Right atrium auricular region (tissue), 2 donors: Measurements from ENCODE around the gene DDX10. TPM values are rescaled to one million over a fixed set of nuclear protein-coding genes. Genes with fewer than 3 reads are reported as not detected.

Source experiments
- DNase-seq: peaks from one replicate; pipeline ENCODE4 v3.0.0-alpha.2; 2019; ENCODE audit warnings: low spot score
- H3K27ac ChIP-seq, 2 donors: fragments of 200-600 bp; sonication (generic); 1 replicate in 1 of 2; 2 replicates in 1 of 2; pipeline ENCODE4 v1.5.1; 2016 to 2019
- H3K27me3 ChIP-seq, 2 donors: fragments of 200-600 bp; sonication (generic); one replicate each; pipeline versions ENCODE4 v1.5.1 to v1.6.0; 2017 to 2019
- H3K36me3 ChIP-seq: fragments of 200-600 bp; sonication (generic); one replicate; pipeline ENCODE4 v1.5.1; 2016
- H3K4me1 ChIP-seq, 2 donors: fragments of 200-600 bp; sonication (generic); one replicate each; pipeline versions ENCODE4 v1.5.1 to v1.6.0; 2017 to 2019
- H3K4me3 ChIP-seq, 2 donors: fragments of 200-600 bp; sonication (generic); 1 replicate in 1 of 2; 2 replicates in 1 of 2; pipeline ENCODE4 v1.5.1; 2017 to 2019; ENCODE audit warnings: mild to moderate bottlenecking in 1 of 2, moderate library complexity in 1 of 2
- H3K9me3 ChIP-seq, 2 donors: fragments of 200-600 bp; sonication (generic); one replicate each; pipeline ENCODE4 v1.5.1; 2019
- CTCF ChIP-seq, 2 donors: fragments of 200-600 bp; sonication (generic); IDR thresholded peaks; one replicate each; pipeline ENCODE4 v1.5.1; 2019; ENCODE audit warnings: antibody characterized with exemption in 2 of 2
- total RNA-seq, 2 donors: library from RNA; depleted of rRNA; stranded (reverse); fragments of >200 nt; gene quantifications; one replicate each; pipeline ENCODE4 v1.1.0, GENCODE V29; 2016

Gene DDX10
- total RNA-seq, 2 donors from 2014 or later, result 11.8 to 13.1 TPM

- Histone ChIP-seq H3K4me3 (no peak overlapping the region), H3K27ac (peak overlapping the region; percentile 26 to 63), H3K36me3 (no peaks in the 10 kb centered on the region), H3K9me3 (no peaks in the 10 kb centered on the region), H3K4me1 (peaks cover 0 to 17% of the 10 kb centered on the region in 2 donors), H3K27me3 (no peaks in the 10 kb centered on the region)
- no peak for TF ChIP-seq CTCF (IDR thresholded peaks at IDR 0.05)
- DNase-seq, result peak; percentile 58
These were observed 192.5 kb downstream of the DDX10 start for GRCh38 chr11:108857382-108857781.

- no peak overlapping the region for H3K4me3 ChIP-seq
- no peaks in the 10 kb centered on the region for H3K36me3 ChIP-seq
- H3K9me3 ChIP-seq, result no peaks in the 10 kb centered on the region
- H3K27me3 ChIP-seq, result no peaks in the 10 kb centered on the region
- H3K27ac ChIP-seq, result no peak overlapping the region
- H3K4me1 ChIP-seq, result peaks cover 0 to 9% of the 10 kb centered on the region in 2 donors
- TF ChIP-seq CTCF (IDR thresholded peaks at IDR 0.05), result no peak
- no peak for DNase-seq
These were observed 193.8 kb downstream of the DDX10 start for GRCh38 chr11:108858622-108859021.

- no peaks in the 10 kb centered on the region for H3K27me3 ChIP-seq
- no peak for TF ChIP-seq CTCF (IDR thresholded peaks at IDR 0.05)
- no peaks in the 10 kb centered on the region for H3K9me3 ChIP-seq
These were observed 194.6 kb downstream of the DDX10 start for GRCh38 chr11:108859510-108859909.

DNA sequence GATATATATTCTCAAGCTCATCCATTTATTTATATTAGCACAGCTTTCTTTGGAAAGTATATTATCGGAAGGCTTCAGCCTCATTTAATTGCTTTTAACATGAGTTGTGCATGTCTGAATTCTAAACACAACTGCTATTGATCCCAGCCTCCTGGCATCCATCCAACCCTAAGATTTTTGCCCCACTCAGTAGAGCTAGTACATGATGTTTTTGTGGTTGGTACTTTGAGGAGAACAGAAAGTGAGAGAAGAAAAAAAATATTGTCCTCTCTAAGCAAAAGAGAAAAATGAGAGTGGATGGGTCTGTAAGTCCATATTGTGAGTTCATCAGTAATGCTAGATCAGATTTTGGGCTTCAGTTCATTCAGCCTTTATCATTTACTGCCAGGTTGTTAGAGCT lies 198.7 kb downstream of the DDX10 start:
- H3K4me3 ChIP-seq, result no peak overlapping the region
- TF ChIP-seq CTCF (IDR thresholded peaks at IDR 0.05), result no peak
- H3K27me3 ChIP-seq, result no peaks in the 10 kb centered on the region
- no peak for DNase-seq
- no peaks in the 10 kb centered on the region for H3K4me1 ChIP-seq
- H3K36me3 ChIP-seq, result no peaks in the 10 kb centered on the region
- no peaks in the 10 kb centered on the region for H3K9me3 ChIP-seq
- H3K27ac ChIP-seq, result no peak overlapping the region

More at GRCh38 chr11:108859510-108859909, 194.6 kb downstream of the DDX10 start:
- Histone ChIP-seq H3K4me1 (peaks cover 0 to under 1% of the 10 kb centered on the region in 2 donors), H3K4me3 (no peak overlapping the region), H3K36me3 (no peaks in the 10 kb centered on the region), H3K27ac (no peak overlapping the region)
- no peak for DNase-seq

DNA sequence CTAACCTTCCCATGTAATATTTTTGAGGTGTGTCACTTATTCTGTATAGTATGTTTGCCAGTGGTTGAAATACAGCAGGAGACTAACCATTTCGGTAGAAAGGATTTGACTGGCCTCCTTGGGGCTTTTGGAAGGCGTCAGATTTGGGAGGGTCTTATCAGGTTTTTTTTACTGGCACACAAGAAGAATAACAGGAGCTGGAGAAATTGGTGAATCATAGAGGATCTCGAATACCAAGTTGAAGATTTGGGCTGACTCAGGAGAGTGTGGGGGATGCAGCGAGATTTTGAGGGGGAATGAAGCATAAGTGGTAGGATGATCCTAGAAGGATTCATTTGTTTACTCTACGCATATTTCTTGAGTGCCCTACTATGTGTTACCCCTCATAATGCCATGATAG lies 200.5 kb downstream of the DDX10 start:
- Histone ChIP-seq H3K4me1 (no peaks in the 10 kb centered on the region), H3K36me3 (no peaks in the 10 kb centered on the region), H3K9me3 (no peaks in the 10 kb centered on the region), H3K27ac (no peak overlapping the region), H3K27me3 (no peaks in the 10 kb centered on the region), H3K4me3 (no peak overlapping the region)
- no peak for DNase-seq
- no peak for TF ChIP-seq CTCF (IDR thresholded peaks at IDR 0.05)

DNA sequence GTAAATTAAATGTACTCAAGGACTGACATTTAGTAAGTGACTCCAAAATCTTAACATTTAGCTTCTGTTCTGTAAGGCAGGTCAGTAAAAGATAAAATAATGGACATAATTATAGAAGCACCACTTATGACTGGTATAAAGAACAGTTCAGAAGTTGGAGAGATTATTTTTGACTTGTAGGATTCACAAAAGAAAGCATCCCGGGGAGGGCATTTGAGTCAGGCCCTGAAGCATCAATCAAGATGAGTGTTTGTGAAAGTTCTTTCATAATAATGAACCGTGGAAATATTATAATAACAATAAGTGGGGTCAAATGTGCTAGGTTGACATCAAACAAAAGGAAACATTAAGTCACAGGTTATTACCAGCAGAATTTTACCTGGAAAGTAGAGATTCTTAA lies 201.9 kb downstream of the DDX10 start:
- Histone ChIP-seq H3K9me3 (no peaks in the 10 kb centered on the region), H3K4me1 (no peaks in the 10 kb centered on the region), H3K36me3 (no peaks in the 10 kb centered on the region), H3K4me3 (no peak overlapping the region), H3K27ac (no peak overlapping the region), H3K27me3 (no peaks in the 10 kb centered on the region)
- DNase-seq, result no peak
- TF ChIP-seq CTCF (IDR thresholded peaks at IDR 0.05), result no peak
